Lung microvascular endothelial cell (primary cell): ENCODE data around the gene MRPS18C. TPM values are rescaled to one million over a fixed set of nuclear protein-coding genes. Genes with fewer than 3 reads are reported as not detected.

Experiments
- DNase-seq, 2 donors: peaks; one replicate each; pipeline versions ENCODE4 v3.0.0 to v3.0.0-alpha.2; 2010; ENCODE audit warnings: low read depth in 2 of 2
- total RNA-seq: library from RNA; depleted of rRNA; stranded (reverse); fragments of >200 nt; gene quantifications from 2 replicates; pipeline ENCODE4 v1.2.1, GENCODE V29; 2014

MRPS18C gene
- total RNA-seq: 15.7 and 19.6 TPM in 2 replicates

GRCh38 chr4:83455281-83456183, at the start of gene MRPS18C, which contains the start of gene HELQ:
TSS of gene MRPS18C (plus strand) at chr4:83456058. CDS start at chr4:83456078, 20 bp downstream.
TSS of gene HELQ (minus strand) at chr4:83455823. CDS start at chr4:83455693, 130 bp downstream.
- peak; percentile 99 for DNase-seq

GRCh38 chr4:83408908-83409307, 47.0 kb upstream of the MRPS18C start:
- DNase-seq: no peak

- DNase-seq: no peak
Observed at GRCh38 chr4:83413676-83414075, 42.2 kb upstream of the MRPS18C start.

- peak in 1 of 2 donors; percentile 10 for DNase-seq
Observed at GRCh38 chr4:83417566-83417965, 38.3 kb upstream of the MRPS18C start.

- no peak for DNase-seq
Observed at GRCh38 chr4:83418211-83418610, 37.6 kb upstream of the MRPS18C start.

GRCh38 chr4:83431200-83431599, 24.7 kb upstream of the MRPS18C start:
- DNase-seq: no peak

GRCh38 chr4:83436680-83437079, 19.2 kb upstream of the MRPS18C start:
- DNase-seq: no peak

GRCh38 chr4:83438719-83439118, 17.1 kb upstream of the MRPS18C start:
- no peak for DNase-seq

- no peak for DNase-seq
Observed at GRCh38 chr4:83440148-83440814, 15.6 kb upstream of the MRPS18C start.

GRCh38 chr4:83440899-83441298, 15.0 kb upstream of the MRPS18C start:
- no peak for DNase-seq

- no peak for DNase-seq
Observed at GRCh38 chr4:83449009-83449408, 6.8 kb upstream of the MRPS18C start.

GRCh38 chr4:83454686-83455085, 1.2 kb upstream of the MRPS18C start:
- peak; percentile 14 to 22 for DNase-seq

GRCh38 chr4:83456184-83456501, 285 bp downstream of the MRPS18C start:
- no peak for DNase-seq

- no peak for DNase-seq
Observed at GRCh38 chr4:83473423-83473822, 17.6 kb downstream of the MRPS18C start.

GRCh38 chr4:83473966-83474365, 18.1 kb downstream of the MRPS18C start:
- no peak for DNase-seq

GRCh38 chr4:83484500-83485461, 28.9 kb downstream of the MRPS18C start, which contains the start of gene ABRAXAS1:
TSS of gene ABRAXAS1 (minus strand) at chr4:83485100. CDS start at chr4:83485072, 28 bp downstream.
- peak; percentile 94 to 96 for DNase-seq

GRCh38 chr4:83486457-83487129, 30.7 kb downstream of the MRPS18C start:
- no peak for DNase-seq

- DNase-seq: no peak
Observed at GRCh38 chr4:83489711-83490326, 34.0 kb downstream of the MRPS18C start.

GRCh38 chr4:83490876-83491450, 35.1 kb downstream of the MRPS18C start:
- DNase-seq: peak; percentile 41 to 51
